ENCODE data around the gene HPCAL4. TPM values are rescaled to one million over a fixed set of nuclear protein-coding genes. Genes with fewer than 3 reads are reported as not detected.

HPCAL4 gene
- total and polyA plus RNA-seq, 9 of the 15 experiments (the other 6 are each of a cell fraction or from before 2014, with no cell fraction given) = 0.01 to 0.04 (median 0.04) TPM; not detected in 4

- TF ChIP-seq ZNF280B (CRISPR knock-in tag; IDR thresholded peaks at IDR 0.05) (no peak), POLR2B (IDR thresholded peaks at IDR 0.05; ENCODE audit: low read depth, partially characterized antibody) (no peak), NFYB (IDR thresholded peaks at IDR 0.05; ENCODE audit: extremely low read depth, insufficient read length) (no peak)
Measured at GRCh38 chr1:39707506-39707905, 16.3 kb upstream of the HPCAL4 start (continued).

GRCh38 chr1:39704757-39705156 lies 13.5 kb upstream of the HPCAL4 start:
- H3K4me3 ChIP-seq = no peak overlapping the region
- H3K27ac ChIP-seq (ENCODE audit: extremely low read depth, low read depth, low read length) = no peak overlapping the region
- peaks cover 5 to 12% of the 10 kb centered on the region in 2 experiments; a peak in 3 of 5 replicates for H3K4me1 ChIP-seq (replicated peaks in 1 of 2; ENCODE audit: control insufficient read depth in 2 of 2, insufficient read depth in 2 of 2, low read length in 2 of 2)
- H2AFZ ChIP-seq (ENCODE audit: low read depth, low read length) = no peak overlapping the region
- no peaks in the 10 kb centered on the region for H3K36me3 ChIP-seq (ENCODE audit: control insufficient read depth, insufficient read depth, low read length)
- 76% methylated on average over 1 of the region's 1 CpG for WGBS (ENCODE audit: insufficient coverage, low coverage, missing lambda C conversion rate)
- H3K9me3 ChIP-seq (replicated peaks; ENCODE audit: control insufficient read depth, insufficient read depth, low read depth, low read length) = no peaks in the 10 kb centered on the region
- H4K20me1 ChIP-seq (replicated peaks; ENCODE audit: control insufficient read depth, insufficient read depth, low read length) = no peaks in the 10 kb centered on the region
- CTCF ChIA-PET (ENCODE audit: low intra/inter-chr PET ratio) = interaction anchor here (1.2 kb wide), 1 partner anchor 15 kb away, joined by 12 read pairs; no protein-coding TSS in a partner anchor
- in situ Hi-C loops (cut with MboI) = no loop called here
- H3K79me2 ChIP-seq (ENCODE audit: control insufficient read depth, insufficient read depth, low read length) = no peaks in the 10 kb centered on the region
- ATAC-seq = no peak
- POLR2A ChIA-PET = no interaction called here
- no TSS peak for BruUV-seq (replicated peaks)
- intact Hi-C loops (cut with micrococcal nuclease) = loop anchor here (5.0 kb wide), 1 partner anchor 268 kb away; no protein-coding TSS in a partner anchor
- no peaks in the 10 kb centered on the region for H3K9me1 ChIP-seq (ENCODE audit: control insufficient read depth, insufficient read depth, low read length)
- H3K27me3 ChIP-seq (ENCODE audit: control insufficient read depth in 2 of 2, insufficient read depth in 2 of 2, low read length in 2 of 2) = no peaks in the 10 kb centered on the region
- no peak overlapping the region for H3K4me2 ChIP-seq (ENCODE audit: insufficient read depth, low read length)
- no peak overlapping the region for H3K9ac ChIP-seq (ENCODE audit: insufficient read depth in 1 of 2, low read depth in 2 of 2, low read length in 2 of 2)
- peak in 2 of 4 experiments; percentile 42 to 48 for DNase-seq (ENCODE audit: extremely low read depth in 1 of 4, low spot score in 3 of 4)
- no peak for FAIRE-seq
- TF ChIP-seq GATAD2A (IDR thresholded peaks at IDR 0.05) (no peak), RB1 (IDR thresholded peaks at IDR 0.05; ENCODE audit: low read depth) (no peak), MAFF (IDR thresholded peaks at IDR 0.05; ENCODE audit: low read length) (no peak), HES1 (IDR thresholded peaks at IDR 0.05; ENCODE audit: low read depth) (no peak), GABPB1 (CRISPR knock-in tag; IDR thresholded peaks at IDR 0.05) (no peak), ARID1B (IDR thresholded peaks at IDR 0.05) (peak; percentile 34; the same call in 1 of the 2 replicates), CBX8 (IDR thresholded peaks at IDR 0.05; ENCODE audit: borderline replicate concordance, extremely low read depth, low read depth, low read length, poor library complexity, severe bottlenecking) (no peak), ZNF79 (CRISPR knock-in tag; IDR thresholded peaks at IDR 0.05; ENCODE audit: low read depth) (no peak), HNRNPH1 (optimal IDR thresholded peaks at IDR 0.05; ENCODE audit: low read depth, low read length) (no peak), FOXA3 (CRISPR knock-in tag; conservative IDR thresholded peaks at IDR 0.05 in 1 of 2, IDR thresholded peaks at IDR 0.05 in 1 of 2) (peak; percentile 72 to 87; a peak in 3 of 4 replicates), BCLAF1 (IDR thresholded peaks at IDR 0.05; ENCODE audit: borderline replicate concordance in 1 of 2, control insufficient read depth in 1 of 2, low read depth in 2 of 2, low read length in 1 of 2) (no peak), ETV1 (tag; conservative IDR thresholded peaks at IDR 0.05; ENCODE audit: low read depth) (no peak), RCOR1 (IDR thresholded peaks at IDR 0.05; ENCODE audit: borderline replicate concordance in 1 of 2, low read depth in 2 of 2, low read length in 2 of 2) (0 out of 4 replicates have a peak, but pooled peaks of 1 of the 2 experiments have one; percentile 12)
